ENCODE measurements around the gene ACOT7.

ACOT7 gene

DNA sequence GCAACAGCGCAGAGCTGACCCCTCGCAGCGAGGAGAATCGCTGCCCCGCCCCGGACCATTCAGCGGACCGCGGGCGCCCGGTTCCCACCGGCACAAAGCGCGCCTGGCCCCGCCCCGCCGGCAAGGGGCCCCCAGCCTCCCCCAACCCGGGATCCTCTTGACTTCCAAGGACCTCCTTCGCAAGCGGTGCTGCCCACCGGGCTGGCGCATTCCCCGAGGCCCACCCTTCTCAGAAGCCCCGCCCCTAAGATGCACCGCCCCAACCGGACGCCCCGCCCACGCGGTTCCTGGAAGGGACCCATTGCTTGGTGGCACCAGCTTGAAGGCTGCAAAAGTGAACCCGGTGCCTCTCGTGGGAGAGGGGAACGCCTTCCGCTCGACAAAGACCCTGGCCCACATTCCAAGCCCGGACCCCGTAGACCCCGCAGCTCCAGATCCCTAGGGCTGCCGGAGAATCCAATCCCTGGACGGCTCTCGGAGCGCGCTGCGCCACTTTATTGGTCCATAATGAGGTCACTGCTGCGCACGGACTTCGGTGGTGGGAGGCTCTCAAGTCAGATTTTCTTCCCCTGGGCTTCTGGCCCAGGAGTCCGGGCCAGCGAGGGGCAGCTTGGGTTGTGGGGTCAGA, 147.6 kb downstream of the ACOT7 start:
- DNase-seq, result peak; percentile 50

GRCh38 chr1:6245086-6245868, 148.3 kb downstream of the ACOT7 start:
- peak; percentile 91 for DNase-seq

GRCh38 chr1:6244401-6245049, 149.0 kb downstream of the ACOT7 start:
- no peak for DNase-seq

- no peak for DNase-seq
Observed at GRCh38 chr1:6243993-6244392, 149.6 kb downstream of the ACOT7 start, which contains the start of gene HES3. HES3 (plus strand) TSS chr1:6244179; CDS start chr1:6244366, 187 bp downstream.

GRCh38 chr1:6243053-6243834, 150.3 kb downstream of the ACOT7 start:
- DNase-seq, result no peak

GRCh38 chr1:6241887-6242740, 151.5 kb downstream of the ACOT7 start:
- DNase-seq, result peak; percentile 64

DNA sequence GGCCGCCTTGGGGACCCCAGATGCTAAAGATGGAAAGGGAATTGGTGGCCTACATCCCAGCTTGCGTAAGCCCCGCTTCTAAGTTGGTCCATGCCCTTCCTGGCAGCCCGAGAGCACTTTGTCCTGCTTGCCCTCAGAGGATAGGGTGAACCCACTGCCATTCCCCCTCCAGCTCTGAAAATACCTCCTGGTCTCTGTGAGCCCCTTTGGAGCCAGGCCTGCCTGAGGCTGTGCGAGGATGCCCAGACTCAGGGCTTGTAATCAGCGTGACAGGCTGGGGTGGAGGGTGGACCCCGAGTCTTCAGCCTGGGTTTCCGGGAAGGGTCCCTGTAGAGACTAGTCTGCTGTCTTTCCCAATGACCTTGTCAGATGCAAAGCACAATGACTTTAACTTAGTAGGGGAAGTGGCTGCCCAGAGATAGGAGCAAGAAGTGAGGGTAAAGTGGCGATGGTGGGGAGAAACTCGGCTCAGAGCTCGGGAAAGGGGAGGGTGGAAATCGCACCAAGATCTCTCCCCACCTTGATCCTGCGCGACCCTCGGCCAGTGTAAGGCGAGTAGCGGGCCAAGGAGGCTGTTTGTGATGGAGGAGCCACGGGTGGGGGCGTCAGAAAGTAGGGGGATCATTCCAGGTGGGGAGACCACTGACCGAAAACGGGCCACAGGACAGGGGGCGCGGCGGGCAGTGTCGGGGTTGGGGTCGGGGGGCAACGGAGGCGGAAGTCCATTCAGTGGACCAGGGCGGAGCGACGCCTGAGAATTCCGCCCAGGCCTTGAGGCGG, 152.3 kb downstream of the ACOT7 start:
- DNase-seq, result no peak

GRCh38 chr1:6239950-6240768, 153.4 kb downstream of the ACOT7 start:
- no peak for DNase-seq

- no peak for DNase-seq
Observed at GRCh38 chr1:6239213-6239752, 154.3 kb downstream of the ACOT7 start.

GRCh38 chr1:6237093-6237492, 156.5 kb downstream of the ACOT7 start:
- no peak for DNase-seq

GRCh38 chr1:6235296-6235677, 158.3 kb downstream of the ACOT7 start:
- DNase-seq, result no peak

DNA sequence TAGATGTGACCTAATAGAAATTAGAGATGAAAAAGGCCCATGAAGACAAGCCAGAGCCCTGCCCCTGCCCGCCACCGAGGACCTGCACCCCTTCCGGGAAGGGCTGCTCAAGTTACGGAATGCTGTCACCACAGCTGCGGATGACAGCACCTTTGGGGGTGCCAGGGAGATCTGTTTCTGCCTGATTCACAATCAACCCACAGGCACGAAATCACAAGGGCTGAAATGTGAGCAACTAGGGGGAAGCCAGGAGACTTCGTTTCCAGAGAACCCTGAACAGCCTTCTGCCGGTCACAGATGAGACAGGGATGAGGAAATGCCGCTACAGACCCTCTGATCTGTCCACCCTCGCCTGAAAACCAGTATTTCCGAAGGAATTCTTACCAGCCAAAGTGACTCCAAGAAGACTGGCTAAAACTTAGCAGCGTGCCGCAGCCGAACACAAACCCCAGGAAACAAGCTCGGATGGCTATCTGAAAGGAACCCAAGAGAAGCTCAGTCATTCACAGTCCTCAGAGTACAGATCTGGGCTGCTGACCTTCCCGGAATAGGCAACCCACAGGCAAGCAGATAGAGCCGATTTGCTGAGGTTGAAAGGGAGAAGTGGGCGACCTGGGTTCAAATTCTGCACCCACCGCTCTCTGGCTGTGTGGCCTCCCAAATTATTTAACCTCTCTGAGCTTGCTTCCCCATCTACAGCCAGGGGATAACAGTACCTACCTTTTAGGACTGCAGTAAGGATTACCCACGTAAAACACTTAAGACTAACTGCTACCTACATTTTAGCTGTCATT, 158.9 kb downstream of the ACOT7 start:
- no peak for DNase-seq

- no peak for DNase-seq
Observed at GRCh38 chr1:6233376-6233775, 160.2 kb downstream of the ACOT7 start.

- no peak for DNase-seq
Observed at GRCh38 chr1:6225651-6226050, 167.9 kb downstream of the ACOT7 start.

- DNase-seq, result no peak
Observed at GRCh38 chr1:6224718-6225117, 168.8 kb downstream of the ACOT7 start.

DNA sequence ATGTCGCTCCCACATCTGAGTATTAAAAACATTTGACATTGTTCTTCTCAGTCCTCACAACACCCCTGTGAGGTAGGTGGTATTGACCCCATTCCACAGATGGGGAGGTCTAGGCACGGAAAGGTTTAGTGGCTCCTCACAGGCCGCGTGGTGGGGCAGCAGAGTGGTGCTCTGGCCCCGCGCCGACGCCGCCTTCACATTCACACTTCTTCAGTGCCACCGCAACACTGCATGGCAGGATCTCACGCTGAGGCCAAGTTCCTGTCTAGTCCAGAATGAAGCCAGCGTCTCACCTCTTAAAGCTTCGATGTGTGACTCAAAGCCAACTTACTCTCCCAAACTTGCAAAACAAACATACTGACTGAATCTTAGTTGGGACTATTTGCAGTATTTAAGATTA, 169.9 kb downstream of the ACOT7 start:
- no peak for DNase-seq

- peak; percentile 76 for DNase-seq
Observed at GRCh38 chr1:6222636-6223035, 170.9 kb downstream of the ACOT7 start.

DNA sequence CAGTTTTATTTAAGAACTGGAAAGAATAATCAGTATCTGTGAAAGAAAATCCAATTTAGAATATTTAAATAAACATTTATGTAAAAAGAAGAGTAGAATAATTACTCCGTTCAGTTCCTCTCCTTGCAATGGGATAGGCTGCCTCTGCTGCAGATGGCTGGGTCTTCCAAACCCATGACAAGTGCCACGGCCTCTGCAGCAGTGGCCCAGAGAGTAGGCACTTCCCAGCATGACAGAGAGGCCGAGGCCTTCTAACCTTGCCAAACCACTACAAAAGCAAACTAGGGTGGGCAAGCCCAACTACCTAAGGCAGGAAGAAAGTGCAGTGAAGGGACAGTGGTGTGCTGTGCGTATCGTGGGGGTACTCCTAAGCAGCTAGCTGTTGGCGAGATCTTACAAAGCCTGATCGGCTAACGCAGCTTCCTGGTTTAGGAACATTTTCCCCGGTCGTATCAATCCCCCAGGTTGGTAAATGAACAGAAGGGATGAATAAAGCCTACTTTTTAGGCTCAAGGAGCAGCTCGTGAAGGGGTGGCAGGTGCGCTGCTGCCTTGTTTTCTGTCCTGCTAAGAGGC, 172.3 kb downstream of the ACOT7 start:
- no peak for DNase-seq

- no peak for DNase-seq
Observed at GRCh38 chr1:6220236-6220635, 173.3 kb downstream of the ACOT7 start.
